ENCODE results near the gene OPRM1.
"Not testable (repeated sequence)": the region's sequence is repeated elsewhere in the genome, so short reads cannot be mapped to it uniquely, and the experiment has no call there.

The OPRM1 gene

GRCh38 chr6:154238831-154239230 lies 199.8 kb downstream of the OPRM1 start:
- no peak for DNase-seq (ENCODE audit: low read depth)
- H3K4me3 ChIP-seq (ENCODE audit: control insufficient read depth, low read depth, low read length), result no peak overlapping the region
- TF ChIP-seq CTCF (conservative IDR thresholded peaks at IDR 0.05; ENCODE audit: control insufficient read depth, insufficient read depth, low read depth, low read length), result no peak

- H3K4me3 ChIP-seq (ENCODE audit: control insufficient read depth, low read depth, low read length), result no peak overlapping the region
- no peak for TF ChIP-seq CTCF (conservative IDR thresholded peaks at IDR 0.05; ENCODE audit: control insufficient read depth, insufficient read depth, low read depth, low read length)
- DNase-seq (ENCODE audit: low read depth), result no peak
Observed at GRCh38 chr6:154239392-154239791, 200.4 kb downstream of the OPRM1 start.

GRCh38 chr6:154241061-154241460 lies 202.0 kb downstream of the OPRM1 start:
- H3K4me3 ChIP-seq (ENCODE audit: control insufficient read depth, low read depth, low read length), result not testable (repeated sequence)
- peak; percentile 43 for DNase-seq (ENCODE audit: low read depth)

- TF ChIP-seq CTCF (conservative IDR thresholded peaks at IDR 0.05; ENCODE audit: control insufficient read depth, insufficient read depth, low read depth, low read length), result no peak
- no peak overlapping the region for H3K4me3 ChIP-seq (ENCODE audit: control insufficient read depth, low read depth, low read length)
Observed at GRCh38 chr6:154241581-154241980, 202.5 kb downstream of the OPRM1 start.

GRCh38 chr6:154242617-154243357 lies 203.7 kb downstream of the OPRM1 start:
- DNase-seq (ENCODE audit: low read depth), result no peak
- H3K4me3 ChIP-seq (ENCODE audit: control insufficient read depth, low read depth, low read length), result no peak overlapping the region
- no peak for TF ChIP-seq CTCF (conservative IDR thresholded peaks at IDR 0.05; ENCODE audit: control insufficient read depth, insufficient read depth, low read depth, low read length)

More at GRCh38 chr6:154241581-154241980, 202.5 kb downstream of the OPRM1 start:
- no peak for DNase-seq (ENCODE audit: low read depth)

GRCh38 chr6:154243793-154244750 lies 205.0 kb downstream of the OPRM1 start:
- H3K4me3 ChIP-seq (ENCODE audit: control insufficient read depth, low read depth, low read length), result no peak overlapping the region
- TF ChIP-seq CTCF (conservative IDR thresholded peaks at IDR 0.05; ENCODE audit: control insufficient read depth, insufficient read depth, low read depth, low read length), result no peak
- DNase-seq (ENCODE audit: low read depth), result no peak

- no peak for DNase-seq (ENCODE audit: low read depth)
- no peak overlapping the region for H3K4me3 ChIP-seq (ENCODE audit: control insufficient read depth, low read depth, low read length)
- TF ChIP-seq CTCF (conservative IDR thresholded peaks at IDR 0.05; ENCODE audit: control insufficient read depth, insufficient read depth, low read depth, low read length), result no peak
Observed at GRCh38 chr6:154245506-154245905, 206.5 kb downstream of the OPRM1 start.
